Activated B cell treated with CpG ODN at 0.5 μM for 24 hours (primary cell): Measurements from ENCODE around the gene PRPS1L1. TPM values are rescaled to one million over a fixed set of nuclear protein-coding genes. Genes with fewer than 3 reads are reported as not detected.

Experiments
- ATAC-seq: fragments of 200-7000 bp; cut with Tn5 transposase; one replicate; pipeline ENCODE4 v1.10.0; 2021; ENCODE audit warnings: low read depth, mild to moderate bottlenecking, moderate library complexity
- CTCF ChIA-PET: fragments of 350-600 bp; sonication (Branson Sonifier 250); formaldehyde crosslinking; loops from one replicate; lab custom pipeline; 2021; ENCODE audit warnings: antibody characterized with exemption; lab: Charles Lee
- POLR2A ChIA-PET: fragments of 350-600 bp; sonication (Branson Sonifier 250); formaldehyde crosslinking; loops from one replicate; lab custom pipeline; 2021; ENCODE audit warnings: antibody characterized with exemption; lab: Charles Lee
- DNase-seq: peaks from one replicate; pipeline ENCODE4 v3.0.0; 2022
- H3K27ac Mint-ChIP-seq: one replicate; pipeline ENCODE4 v1.8.0; 2020; ENCODE audit warnings: mixed read lengths
- H3K27me3 Mint-ChIP-seq: one replicate; pipeline ENCODE4 v1.8.0; 2021; ENCODE audit warnings: mixed read lengths
- H3K36me3 Mint-ChIP-seq: one replicate; pipeline ENCODE4 v1.8.0; 2021; ENCODE audit warnings: low read depth, mixed read lengths
- H3K4me1 Mint-ChIP-seq: one replicate; pipeline ENCODE4 v1.8.0; 2021; ENCODE audit warnings: mixed read lengths
- H3K4me3 Mint-ChIP-seq: one replicate; pipeline ENCODE4 v1.8.0; 2020; ENCODE audit warnings: mild to moderate bottlenecking, mixed read lengths
- H3K9me3 Mint-ChIP-seq: one replicate; pipeline ENCODE4 v1.8.0; 2020; ENCODE audit warnings: mixed read lengths
- intact Hi-C: fragments of 100-400 bp; cut with micrococcal nuclease; formaldehyde crosslinking; loops from one replicate; pipeline ENCODE4 v1.15.1; 2024
- total RNA-seq: library from RNA; stranded (reverse); gene quantifications from 2 replicates; pipeline ENCODE4 v1.2.3, GENCODE V29; 2022
- TF ChIP-seq, protein P1 (sequence below): fragments of 200-600 bp; IDR thresholded peaks from one replicate; pipeline ENCODE4 v1.8.0; 2022; ENCODE audit warnings: antibody characterized with exemption, mild to moderate bottlenecking

Gene PRPS1L1
- total RNA-seq, 1 donor from 2014 or later = not detected

DNA sequence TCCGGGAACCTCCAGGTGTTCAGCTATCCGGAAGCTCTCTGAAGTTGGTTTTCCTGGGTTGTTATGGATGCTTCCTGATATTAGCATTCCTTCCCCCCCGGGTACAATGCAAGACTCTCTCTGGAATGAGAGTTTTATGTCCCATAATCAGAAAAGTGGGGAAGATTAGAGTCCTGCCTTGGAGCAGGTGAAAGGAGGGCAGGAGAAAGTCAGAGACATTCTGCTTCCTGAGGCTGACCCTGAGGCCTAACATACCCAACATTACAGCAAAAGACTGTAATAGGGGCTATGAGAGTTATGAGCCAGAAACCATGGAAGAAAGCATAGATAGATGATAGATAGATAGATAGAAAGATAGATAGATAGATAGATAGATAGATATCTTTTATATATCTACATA is 36.9 kb downstream of the PRPS1L1 start:
- CTCF ChIA-PET = no interaction called here
- Mint-ChIP-seq H3K9me3 (no peaks in the 10 kb centered on the region), H3K27ac (no peak overlapping the region), H3K27me3 (peaks cover 2% of the 10 kb centered on the region), H3K36me3 (no peaks in the 10 kb centered on the region), H3K4me3 (no peak overlapping the region), H3K4me1 (no peaks in the 10 kb centered on the region)
- no peak for ATAC-seq
- POLR2A ChIA-PET = no interaction called here
- intact Hi-C loops = loop anchor here (10.0 kb wide), 1 partner anchor 286 kb away; no protein-coding TSS in a partner anchor
- TF ChIP-seq, protein P1, sequence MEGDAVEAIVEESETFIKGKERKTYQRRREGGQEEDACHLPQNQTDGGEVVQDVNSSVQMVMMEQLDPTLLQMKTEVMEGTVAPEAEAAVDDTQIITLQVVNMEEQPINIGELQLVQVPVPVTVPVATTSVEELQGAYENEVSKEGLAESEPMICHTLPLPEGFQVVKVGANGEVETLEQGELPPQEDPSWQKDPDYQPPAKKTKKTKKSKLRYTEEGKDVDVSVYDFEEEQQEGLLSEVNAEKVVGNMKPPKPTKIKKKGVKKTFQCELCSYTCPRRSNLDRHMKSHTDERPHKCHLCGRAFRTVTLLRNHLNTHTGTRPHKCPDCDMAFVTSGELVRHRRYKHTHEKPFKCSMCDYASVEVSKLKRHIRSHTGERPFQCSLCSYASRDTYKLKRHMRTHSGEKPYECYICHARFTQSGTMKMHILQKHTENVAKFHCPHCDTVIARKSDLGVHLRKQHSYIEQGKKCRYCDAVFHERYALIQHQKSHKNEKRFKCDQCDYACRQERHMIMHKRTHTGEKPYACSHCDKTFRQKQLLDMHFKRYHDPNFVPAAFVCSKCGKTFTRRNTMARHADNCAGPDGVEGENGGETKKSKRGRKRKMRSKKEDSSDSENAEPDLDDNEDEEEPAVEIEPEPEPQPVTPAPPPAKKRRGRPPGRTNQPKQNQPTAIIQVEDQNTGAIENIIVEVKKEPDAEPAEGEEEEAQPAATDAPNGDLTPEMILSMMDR = no peak
- DNase-seq = no peak

DNA sequence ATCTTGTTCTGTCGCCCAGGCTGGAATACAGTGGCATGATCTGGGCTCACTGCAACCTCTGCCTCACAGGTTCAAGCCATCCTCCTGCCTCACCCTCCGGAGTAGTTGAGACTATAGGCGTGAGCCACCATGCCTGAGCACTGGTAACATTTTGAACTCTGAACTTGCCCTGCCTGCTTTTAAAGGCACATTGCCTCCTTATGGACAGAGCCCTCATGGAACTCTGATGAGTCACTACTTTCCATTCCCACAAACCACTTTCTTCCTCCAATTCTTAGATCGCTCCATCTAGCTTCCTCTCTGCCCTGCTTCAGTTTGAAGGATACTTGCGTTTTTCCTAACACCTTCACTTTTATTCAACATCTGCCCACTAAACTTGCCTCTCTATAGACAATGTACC is 38.1 kb downstream of the PRPS1L1 start:
- peaks cover 2% of the 10 kb centered on the region for H3K27me3 Mint-ChIP-seq
- H3K4me1 Mint-ChIP-seq = no peaks in the 10 kb centered on the region
- intact Hi-C loops = no loop called here
- H3K9me3 Mint-ChIP-seq = no peaks in the 10 kb centered on the region
- H3K4me3 Mint-ChIP-seq = no peak overlapping the region
- DNase-seq (no peak), ATAC-seq (no peak)
- POLR2A ChIA-PET = interaction anchor here (0.7 kb wide), 1 partner anchor 29 kb away, joined by 4 read pairs; no protein-coding TSS in a partner anchor
- H3K27ac Mint-ChIP-seq = no peak overlapping the region
- TF ChIP-seq, protein P1 = no peak
- CTCF ChIA-PET = no interaction called here
- no peaks in the 10 kb centered on the region for H3K36me3 Mint-ChIP-seq

DNA sequence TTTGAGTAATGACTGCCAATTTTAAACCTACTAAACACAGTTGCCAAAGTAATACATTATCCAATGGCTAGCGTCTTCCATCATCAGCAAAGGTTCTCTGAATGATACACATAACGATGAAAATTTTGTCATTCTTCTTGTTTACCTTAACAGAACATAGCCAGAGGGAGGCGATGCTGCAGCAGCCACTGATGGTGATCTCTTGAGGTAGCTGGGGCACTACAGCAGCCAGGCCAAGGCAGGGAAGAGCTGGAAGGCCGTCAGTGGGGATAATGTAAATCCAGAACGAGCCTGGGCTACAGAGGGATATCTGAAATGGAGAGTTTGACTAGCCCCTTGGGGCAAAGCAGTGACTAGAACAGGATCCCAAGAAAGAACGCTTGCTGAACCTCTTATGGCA is 38.8 kb downstream of the PRPS1L1 start:
- intact Hi-C loops = no loop called here
- H3K36me3 Mint-ChIP-seq = no peaks in the 10 kb centered on the region
- peaks cover 2% of the 10 kb centered on the region for H3K4me1 Mint-ChIP-seq
- POLR2A ChIA-PET = interaction anchor here (0.7 kb wide), 1 partner anchor 29 kb away, joined by 4 read pairs; no protein-coding TSS in a partner anchor
- CTCF ChIA-PET = interaction anchor here (1.1 kb wide), 1 partner anchor 219 kb away, joined by 3 read pairs; no protein-coding TSS in a partner anchor
- ATAC-seq (no peak), DNase-seq (no peak)
- TF ChIP-seq, protein P1 = no peak
- H3K4me3 Mint-ChIP-seq = no peak overlapping the region
- H3K27me3 Mint-ChIP-seq = peaks cover 2% of the 10 kb centered on the region
- no peaks in the 10 kb centered on the region for H3K9me3 Mint-ChIP-seq
- H3K27ac Mint-ChIP-seq = no peak overlapping the region

- Mint-ChIP-seq H3K4me3 (no peak overlapping the region), H3K36me3 (no peaks in the 10 kb centered on the region), H3K9me3 (peaks cover 1% of the 10 kb centered on the region), H3K27ac (no peak overlapping the region), H3K27me3 (peaks cover 2% of the 10 kb centered on the region), H3K4me1 (peaks cover 7% of the 10 kb centered on the region)
- TF ChIP-seq, protein P1 = no peak
- ChIA-PET CTCF (interaction anchor here (1.1 kb wide), 1 partner anchor 218 kb away, joined by 3 read pairs; no protein-coding TSS in a partner anchor), POLR2A (no interaction called here)
- DNase-seq (no peak), ATAC-seq (no peak)
- intact Hi-C loops = no loop called here
Observed at GRCh38 chr7:17988141-17988540, 39.5 kb downstream of the PRPS1L1 start.

DNA sequence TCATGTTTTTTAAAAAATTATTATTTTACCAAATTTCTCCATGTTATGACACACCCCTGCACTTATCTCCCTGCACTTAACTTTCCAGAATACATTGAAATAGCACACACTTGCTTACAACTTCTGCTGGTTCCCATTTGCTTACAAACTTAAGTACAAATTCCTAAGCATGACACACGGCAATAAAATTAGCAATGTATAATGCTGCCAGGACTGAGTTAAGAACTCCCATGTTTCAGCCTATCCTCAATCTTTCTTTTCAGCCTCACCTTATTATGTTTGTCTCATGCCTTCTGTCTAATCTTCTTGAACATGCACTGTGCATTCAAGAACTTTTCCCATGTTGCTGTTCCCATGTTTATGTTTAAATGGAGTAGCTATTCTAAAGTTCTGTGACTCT is 40.8 kb downstream of the PRPS1L1 start:
- H3K9me3 Mint-ChIP-seq = peaks cover 6% of the 10 kb centered on the region
- ChIA-PET POLR2A (no interaction called here), CTCF (no interaction called here)
- H3K36me3 Mint-ChIP-seq = no peaks in the 10 kb centered on the region
- no peak overlapping the region for H3K27ac Mint-ChIP-seq
- TF ChIP-seq, protein P1 = no peak
- no peak for ATAC-seq
- H3K4me1 Mint-ChIP-seq = peaks cover 10% of the 10 kb centered on the region
- intact Hi-C loops = no loop called here
- no peak for DNase-seq
- no peak overlapping the region for H3K4me3 Mint-ChIP-seq
- peaks cover 2% of the 10 kb centered on the region for H3K27me3 Mint-ChIP-seq
